ENCODE measurements around the gene MLH3.

The MLH3 gene

GRCh38 chr14:75083271-75083670 lies 32.0 kb upstream of the MLH3 start:
- ATAC-seq, result no peak
- TF ChIP-seq POU6F1 (CRISPR knock-in tag; IDR thresholded peaks at IDR 0.05; ENCODE audit: borderline replicate concordance, low read depth) (no peak), CREB5 (CRISPR knock-in tag; IDR thresholded peaks at IDR 0.05; ENCODE audit: low read depth) (no peak), ISL1 (CRISPR knock-in tag; IDR thresholded peaks at IDR 0.05) (no peak), BACH2 (CRISPR knock-in tag; IDR thresholded peaks at IDR 0.05; ENCODE audit: borderline replicate concordance) (no peak), PPARA (CRISPR knock-in tag; IDR thresholded peaks at IDR 0.05; ENCODE audit: borderline replicate concordance) (no peak), ZNF70 (CRISPR knock-in tag; IDR thresholded peaks at IDR 0.05) (no peak), GLIS3 (CRISPR knock-in tag; IDR thresholded peaks at IDR 0.05) (no peak), OSR1 (CRISPR knock-in tag; IDR thresholded peaks at IDR 0.05) (no peak), CSDC2 (CRISPR knock-in tag; IDR thresholded peaks at IDR 0.05) (no peak), ZNF565 (CRISPR knock-in tag; conservative IDR thresholded peaks at IDR 0.05; ENCODE audit: low read depth) (no peak), TSHZ2 (CRISPR knock-in tag; IDR thresholded peaks at IDR 0.05) (no peak), CSRNP3 (CRISPR knock-in tag; IDR thresholded peaks at IDR 0.05) (no peak), PATZ1 (CRISPR knock-in tag; IDR thresholded peaks at IDR 0.05; ENCODE audit: borderline replicate concordance) (no peak), ZFP3 (CRISPR knock-in tag; IDR thresholded peaks at IDR 0.05) (no peak)

- ATAC-seq, result no peak
- no peak for TF ChIP-seq SNAI2 (CRISPR knock-in tag; IDR thresholded peaks at IDR 0.05)
Measured at GRCh38 chr14:75081660-75082229, 30.5 kb upstream of the MLH3 start.

- ATAC-seq, result no peak
- no peak for TF ChIP-seq RARB (CRISPR knock-in tag; IDR thresholded peaks at IDR 0.05)
- TF ChIP-seq PATZ1 (CRISPR knock-in tag; IDR thresholded peaks at IDR 0.05; ENCODE audit: borderline replicate concordance), result no peak
- no peak for TF ChIP-seq TSHZ2 (CRISPR knock-in tag; IDR thresholded peaks at IDR 0.05)
- TF ChIP-seq TCF4 (CRISPR knock-in tag; IDR thresholded peaks at IDR 0.05; ENCODE audit: borderline replicate concordance), result no peak
- TF ChIP-seq ZFP30 (CRISPR knock-in tag; IDR thresholded peaks at IDR 0.05), result no peak
- no peak for TF ChIP-seq ESRRG (CRISPR knock-in tag; IDR thresholded peaks at IDR 0.05)
- TF ChIP-seq BACH2 (CRISPR knock-in tag; IDR thresholded peaks at IDR 0.05; ENCODE audit: borderline replicate concordance), result no peak
- no peak for TF ChIP-seq ZNF565 (CRISPR knock-in tag; conservative IDR thresholded peaks at IDR 0.05; ENCODE audit: low read depth)
Measured at GRCh38 chr14:75079521-75079920, 28.3 kb upstream of the MLH3 start.
